Stimulated activated naive CD8-positive, alpha-beta T cell treated with anti-CD3 and anti-CD28 coated beads, Interleukin-15, Interleukin-2, amounts not matched to agents 100 ng/mL and 50 ng/mL, for 24 hours (primary cell): ENCODE results near the gene TAAR5.

Experiments used
- H3K27ac Mint-ChIP-seq: one replicate; pipeline ENCODE4 v1.8.0; 2021; ENCODE audit warnings: mild to moderate bottlenecking, mixed read lengths
- H3K27me3 Mint-ChIP-seq: one replicate; pipeline ENCODE4 v1.8.0; 2021; ENCODE audit warnings: mixed read lengths
- H3K36me3 Mint-ChIP-seq: one replicate; pipeline ENCODE4 v1.8.0; 2021; ENCODE audit warnings: low read depth, mixed read lengths
- H3K4me1 Mint-ChIP-seq: one replicate; pipeline ENCODE4 v1.8.0; 2021; ENCODE audit warnings: low read depth, mixed read lengths
- H3K4me3 Mint-ChIP-seq: one replicate; pipeline ENCODE4 v1.8.0; 2021; ENCODE audit warnings: mild to moderate bottlenecking, mixed read lengths
- H3K9me3 Mint-ChIP-seq: one replicate; pipeline ENCODE4 v1.8.0; 2021; ENCODE audit warnings: mixed read lengths

The TAAR5 gene

GRCh38 chr6:132544826-132545225 lies 44.7 kb downstream of the TAAR5 start:
- H3K9me3 Mint-ChIP-seq = no peaks in the 10 kb centered on the region
- peaks cover 37% of the 10 kb centered on the region for H3K27me3 Mint-ChIP-seq
- H3K4me3 Mint-ChIP-seq = no peak overlapping the region
- H3K4me1 Mint-ChIP-seq = no peaks in the 10 kb centered on the region
- no peaks in the 10 kb centered on the region for H3K36me3 Mint-ChIP-seq
- H3K27ac Mint-ChIP-seq = no peak overlapping the region
